Measurements from ENCODE around the gene HPGD. TPM values are rescaled to one million over a fixed set of nuclear protein-coding genes. Genes with fewer than 3 reads are reported as not detected.

The HPGD gene
- total RNA-seq, 2 experiments from 2014 or later, result 0.76 TPM; not detected in 1

DNA sequence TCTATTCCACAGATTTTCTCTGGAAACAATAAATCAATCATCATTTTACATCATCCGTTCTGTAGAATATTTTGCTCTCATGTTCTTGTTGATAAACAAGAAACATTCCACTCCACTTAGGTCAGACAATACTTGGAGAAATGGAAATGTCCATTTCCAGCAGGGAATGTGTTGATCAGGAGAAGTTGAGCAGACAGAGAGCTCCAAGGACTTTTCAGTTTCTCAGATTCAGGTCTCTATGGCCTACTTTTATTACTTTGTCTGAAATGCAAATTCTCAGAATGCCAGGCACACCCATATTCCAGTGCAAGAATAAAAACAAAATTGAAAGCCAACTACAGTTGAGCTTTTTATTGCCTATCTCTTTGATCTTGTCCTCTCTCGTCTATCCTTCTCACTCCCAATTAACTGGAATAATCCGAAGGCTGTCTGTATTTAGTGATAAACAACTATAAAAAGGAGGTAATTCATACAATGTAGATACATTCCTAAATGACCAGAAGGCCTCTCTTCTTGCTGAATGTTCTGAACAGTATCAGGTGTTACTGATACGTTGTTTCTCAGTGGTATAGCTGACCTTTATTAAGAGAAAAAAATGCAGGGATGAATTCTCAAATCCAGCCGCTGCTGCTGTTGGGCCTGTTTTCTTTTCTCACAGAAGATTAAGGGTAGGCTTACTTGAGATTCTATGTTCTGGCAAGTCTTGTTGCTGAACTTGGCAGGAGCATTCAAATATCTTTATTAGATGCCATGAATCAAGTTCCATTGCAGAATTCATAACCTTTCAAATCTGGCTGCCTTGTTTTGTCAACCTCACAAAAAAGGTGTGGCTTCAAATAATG, 72.1 kb downstream of the HPGD start:
- no peak overlapping the region for H3K4me3 ChIP-seq (ENCODE audit: low read depth, low read length, poor library complexity, severe bottlenecking)
- TF ChIP-seq, protein P1, sequence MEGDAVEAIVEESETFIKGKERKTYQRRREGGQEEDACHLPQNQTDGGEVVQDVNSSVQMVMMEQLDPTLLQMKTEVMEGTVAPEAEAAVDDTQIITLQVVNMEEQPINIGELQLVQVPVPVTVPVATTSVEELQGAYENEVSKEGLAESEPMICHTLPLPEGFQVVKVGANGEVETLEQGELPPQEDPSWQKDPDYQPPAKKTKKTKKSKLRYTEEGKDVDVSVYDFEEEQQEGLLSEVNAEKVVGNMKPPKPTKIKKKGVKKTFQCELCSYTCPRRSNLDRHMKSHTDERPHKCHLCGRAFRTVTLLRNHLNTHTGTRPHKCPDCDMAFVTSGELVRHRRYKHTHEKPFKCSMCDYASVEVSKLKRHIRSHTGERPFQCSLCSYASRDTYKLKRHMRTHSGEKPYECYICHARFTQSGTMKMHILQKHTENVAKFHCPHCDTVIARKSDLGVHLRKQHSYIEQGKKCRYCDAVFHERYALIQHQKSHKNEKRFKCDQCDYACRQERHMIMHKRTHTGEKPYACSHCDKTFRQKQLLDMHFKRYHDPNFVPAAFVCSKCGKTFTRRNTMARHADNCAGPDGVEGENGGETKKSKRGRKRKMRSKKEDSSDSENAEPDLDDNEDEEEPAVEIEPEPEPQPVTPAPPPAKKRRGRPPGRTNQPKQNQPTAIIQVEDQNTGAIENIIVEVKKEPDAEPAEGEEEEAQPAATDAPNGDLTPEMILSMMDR (conservative IDR thresholded peaks at IDR 0.05; ENCODE audit: low read length), result no peak
- TF ChIP-seq EZH2phosphoT487 (IDR thresholded peaks at IDR 0.05; ENCODE audit: borderline replicate concordance, low read depth, low read length), result no peak
- H3K4me2 ChIP-seq (ENCODE audit: low read length), result no peak overlapping the region
- H3K9me2 ChIP-seq (ENCODE audit: insufficient read depth, low read length), result no peaks in the 10 kb centered on the region
- H2AFZ ChIP-seq (ENCODE audit: low read length), result no peak overlapping the region
- H3K36me3 ChIP-seq (ENCODE audit: insufficient read depth, low read length), result no peaks in the 10 kb centered on the region
- no peak for DNase-seq (ENCODE audit: low spot score)
- H3K9me3 ChIP-seq (ENCODE audit: low read length), result no peaks in the 10 kb centered on the region
- ChIA-PET POLR2A (interaction anchor here (1.1 kb wide), 1 partner anchor 13 kb away, joined by 3 read pairs; no protein-coding TSS in a partner anchor), CTCF (ENCODE audit: unreplicated experiment) (no interaction called here)
- no TSS peak for BruUV-seq (replicated peaks)
- H3K79me2 ChIP-seq (ENCODE audit: insufficient read depth, low read depth, low read length), result no peaks in the 10 kb centered on the region
- H3K27ac ChIP-seq (ENCODE audit: low read depth, low read length, poor library complexity, severe bottlenecking), result no peak overlapping the region
- intact Hi-C loops (cut with micrococcal nuclease; ENCODE audit: unreplicated experiment), result no loop called here
- no peaks in the 10 kb centered on the region for H4K20me1 ChIP-seq (ENCODE audit: insufficient read depth, low read length)
- no peaks in the 10 kb centered on the region for H3K4me1 ChIP-seq (ENCODE audit: insufficient read depth, low read length, poor library complexity, severe bottlenecking)

DNA sequence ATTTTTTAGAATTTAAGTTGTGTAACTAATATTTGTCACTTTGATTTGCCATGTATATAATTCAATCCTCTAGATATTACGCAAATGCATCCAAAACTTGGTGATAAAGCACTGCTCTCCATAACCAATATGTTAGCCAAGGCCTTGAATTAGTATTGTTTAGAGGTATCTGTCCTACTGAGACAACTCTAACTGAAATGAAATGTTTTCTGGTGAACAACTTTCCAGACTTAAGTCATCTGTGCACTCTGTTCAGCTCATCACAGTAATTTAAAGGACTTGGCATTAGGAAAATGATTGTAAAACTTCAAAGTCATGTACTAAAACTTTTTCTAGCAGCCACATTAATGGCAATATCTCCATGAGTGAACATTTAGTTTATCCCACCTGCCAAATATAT, 73.1 kb downstream of the HPGD start:
- Histone ChIP-seq H3K79me2 (ENCODE audit: insufficient read depth, low read depth, low read length) (no peaks in the 10 kb centered on the region), H3K9me2 (ENCODE audit: insufficient read depth, low read length) (no peaks in the 10 kb centered on the region), H3K36me3 (ENCODE audit: insufficient read depth, low read length) (no peaks in the 10 kb centered on the region), H3K9me3 (ENCODE audit: low read length) (no peaks in the 10 kb centered on the region), H3K4me3 (ENCODE audit: low read depth, low read length, poor library complexity, severe bottlenecking) (no peak overlapping the region), H3K4me1 (ENCODE audit: insufficient read depth, low read length, poor library complexity, severe bottlenecking) (no peaks in the 10 kb centered on the region), H3K27ac (ENCODE audit: low read depth, low read length, poor library complexity, severe bottlenecking) (no peak overlapping the region), H2AFZ (ENCODE audit: low read length) (no peak overlapping the region), H4K20me1 (ENCODE audit: insufficient read depth, low read length) (no peaks in the 10 kb centered on the region), H3K4me2 (ENCODE audit: low read length) (no peak overlapping the region)
- TF ChIP-seq, protein P1 (conservative IDR thresholded peaks at IDR 0.05; ENCODE audit: low read length), result no peak
- no peak for TF ChIP-seq EZH2phosphoT487 (IDR thresholded peaks at IDR 0.05; ENCODE audit: borderline replicate concordance, low read depth, low read length)
- ChIA-PET CTCF (ENCODE audit: unreplicated experiment) (no interaction called here), POLR2A (no interaction called here)
- no peak for DNase-seq (ENCODE audit: low spot score)
- no TSS peak for BruUV-seq (replicated peaks)
- intact Hi-C loops (cut with micrococcal nuclease; ENCODE audit: unreplicated experiment), result no loop called here

- no peak for DNase-seq (ENCODE audit: low spot score)
- intact Hi-C loops (cut with micrococcal nuclease; ENCODE audit: unreplicated experiment), result no loop called here
- no peaks in the 10 kb centered on the region for H4K20me1 ChIP-seq (ENCODE audit: insufficient read depth, low read length)
- H3K4me3 ChIP-seq (ENCODE audit: low read depth, low read length, poor library complexity, severe bottlenecking), result no peak overlapping the region
- no peaks in the 10 kb centered on the region for H3K79me2 ChIP-seq (ENCODE audit: insufficient read depth, low read depth, low read length)
- H3K27ac ChIP-seq (ENCODE audit: low read depth, low read length, poor library complexity, severe bottlenecking), result no peak overlapping the region
- no peaks in the 10 kb centered on the region for H3K36me3 ChIP-seq (ENCODE audit: insufficient read depth, low read length)
- no TSS peak for BruUV-seq (replicated peaks)
- no peaks in the 10 kb centered on the region for H3K4me1 ChIP-seq (ENCODE audit: insufficient read depth, low read length, poor library complexity, severe bottlenecking)
- H3K9me2 ChIP-seq (ENCODE audit: insufficient read depth, low read length), result no peaks in the 10 kb centered on the region
- POLR2A ChIA-PET, result interaction anchor here (0.7 to 1.0 kb wide), 2 partner anchors 9 to 55 kb away, joined by 3 read pairs; no protein-coding TSS in a partner anchor
- no peak overlapping the region for H3K4me2 ChIP-seq (ENCODE audit: low read length)
- H3K9me3 ChIP-seq (ENCODE audit: low read length), result no peaks in the 10 kb centered on the region
- TF ChIP-seq, protein P1 (conservative IDR thresholded peaks at IDR 0.05; ENCODE audit: low read length), result no peak
- no peak for TF ChIP-seq EZH2phosphoT487 (IDR thresholded peaks at IDR 0.05; ENCODE audit: borderline replicate concordance, low read depth, low read length)
- CTCF ChIA-PET (ENCODE audit: unreplicated experiment), result no interaction called here
- no peak overlapping the region for H2AFZ ChIP-seq (ENCODE audit: low read length)
Measured at GRCh38 chr4:174444390-174444789, 77.9 kb downstream of the HPGD start.
